HCT116 (cell line): ENCODE data around the gene LRP1B.

ENCODE experiments used
- CBX3 ChIP-seq: IDR thresholded peaks from 2 replicates; pipeline ENCODE4 v1.6.1; 2012; ENCODE audit warnings: low read depth
- CEBPB ChIP-seq: IDR thresholded peaks from 2 replicates; pipeline ENCODE4 v1.6.1; 2012; ENCODE audit warnings: low read depth
- EGR1 ChIP-seq: IDR thresholded peaks from 2 replicates; pipeline ENCODE4 v1.6.1; 2012; ENCODE audit warnings: low read depth
- EZH2 ChIP-seq: fragments of 200-600 bp; sonication (generic); IDR thresholded peaks from 2 replicates; pipeline ENCODE4 v1.6.1; 2017; ENCODE audit warnings: antibody characterized with exemption, mixed run types
- FOSL1 ChIP-seq: IDR thresholded peaks from 2 replicates; pipeline ENCODE4 v1.6.1; 2012; ENCODE audit warnings: low read depth
- JUND ChIP-seq: IDR thresholded peaks from 2 replicates; pipeline ENCODE4 v1.6.1; 2012
- POLR2A ChIP-seq: IDR thresholded peaks from 2 replicates; pipeline ENCODE4 v1.7.0; 2011; ENCODE audit warnings: borderline replicate concordance; ENCODE audit not compliant: insufficient read depth, insufficient read length; ENCODE audit errors: extremely low read depth
- POLR2AphosphoS5 ChIP-seq: IDR thresholded peaks from 2 replicates; pipeline ENCODE4 v1.6.1; 2011; ENCODE audit warnings: mild to moderate bottlenecking, low read depth, low read length, moderate library complexity
- RAD21 ChIP-seq: IDR thresholded peaks from 2 replicates; pipeline ENCODE4 v1.6.1; 2012; ENCODE audit warnings: low read depth, mild to moderate bottlenecking
- ZNF274 ChIP-seq: fragments of 200-500 bp; sonication (Bioruptor generic); IDR thresholded peaks from 2 replicates; pipeline ENCODE4 v1.6.1; 2014; ENCODE audit warnings: mild to moderate bottlenecking, low read depth, low read length, inconsistent platforms
- TF ChIP-seq, protein P1 (sequence below), 3 experiments: fragments of 200-600 bp in 1 of 3; sonication (generic) in 1 of 3; IDR thresholded peaks in 2 of 3; conservative IDR thresholded peaks in 1 of 3; 2 replicates each; pipeline ENCODE4 v1.5.1; 2012 to 2017; ENCODE audit warnings: low read depth in 2 of 3, low read length in 2 of 3, antibody characterized with exemption in 1 of 3, borderline replicate concordance in 1 of 3, control low read depth in 1 of 3, mild to moderate bottlenecking in 1 of 3, mixed read lengths in 1 of 3, mixed run types in 1 of 3, moderate library complexity in 1 of 3; ENCODE audit not compliant: insufficient read depth in 1 of 3
- TF ChIP-seq, protein P2 (sequence below): IDR thresholded peaks from 2 replicates; pipeline ENCODE4 v1.6.1; 2012; ENCODE audit warnings: low read depth
- TF ChIP-seq, protein P3 (sequence below): IDR thresholded peaks from 2 replicates; pipeline ENCODE4 v1.6.1; 2012

DNA sequence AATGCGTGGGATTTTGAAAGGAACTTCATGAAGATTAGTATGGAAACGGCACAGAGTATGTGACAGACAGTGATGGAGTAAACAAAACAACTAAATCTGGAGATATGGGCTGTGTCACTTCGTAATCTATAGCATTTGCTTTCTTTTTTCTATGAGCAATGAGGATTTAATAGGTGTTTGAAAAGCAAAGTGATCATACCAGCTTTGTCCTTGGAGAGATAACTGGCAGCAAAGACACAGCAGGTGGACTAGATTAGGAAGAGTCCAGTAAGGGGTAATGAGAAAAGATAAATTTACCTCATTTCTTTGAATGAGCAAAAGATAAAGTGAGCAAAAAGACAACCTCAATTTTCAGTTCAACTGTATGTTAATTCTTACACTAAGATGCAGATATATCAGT, 199.0 kb downstream of the LRP1B start:
- TF ChIP-seq POLR2A (no peak), POLR2AphosphoS5 (no peak), EGR1 (no peak), EZH2 (no peak), CBX3 (no peak), JUND (no peak), FOSL1 (no peak), ZNF274 (no peak), RAD21 (no peak), CEBPB (no peak)
- TF ChIP-seq, protein P1, sequence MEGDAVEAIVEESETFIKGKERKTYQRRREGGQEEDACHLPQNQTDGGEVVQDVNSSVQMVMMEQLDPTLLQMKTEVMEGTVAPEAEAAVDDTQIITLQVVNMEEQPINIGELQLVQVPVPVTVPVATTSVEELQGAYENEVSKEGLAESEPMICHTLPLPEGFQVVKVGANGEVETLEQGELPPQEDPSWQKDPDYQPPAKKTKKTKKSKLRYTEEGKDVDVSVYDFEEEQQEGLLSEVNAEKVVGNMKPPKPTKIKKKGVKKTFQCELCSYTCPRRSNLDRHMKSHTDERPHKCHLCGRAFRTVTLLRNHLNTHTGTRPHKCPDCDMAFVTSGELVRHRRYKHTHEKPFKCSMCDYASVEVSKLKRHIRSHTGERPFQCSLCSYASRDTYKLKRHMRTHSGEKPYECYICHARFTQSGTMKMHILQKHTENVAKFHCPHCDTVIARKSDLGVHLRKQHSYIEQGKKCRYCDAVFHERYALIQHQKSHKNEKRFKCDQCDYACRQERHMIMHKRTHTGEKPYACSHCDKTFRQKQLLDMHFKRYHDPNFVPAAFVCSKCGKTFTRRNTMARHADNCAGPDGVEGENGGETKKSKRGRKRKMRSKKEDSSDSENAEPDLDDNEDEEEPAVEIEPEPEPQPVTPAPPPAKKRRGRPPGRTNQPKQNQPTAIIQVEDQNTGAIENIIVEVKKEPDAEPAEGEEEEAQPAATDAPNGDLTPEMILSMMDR (IDR thresholded peaks at IDR 0.05 in 2 of 3, conservative IDR thresholded peaks at IDR 0.05 in 1 of 3; ENCODE audit: borderline replicate concordance in 1 of 3, insufficient read depth in 1 of 3, low read depth in 2 of 3, low read length in 2 of 3), result no peak
- TF ChIP-seq, protein P2, sequence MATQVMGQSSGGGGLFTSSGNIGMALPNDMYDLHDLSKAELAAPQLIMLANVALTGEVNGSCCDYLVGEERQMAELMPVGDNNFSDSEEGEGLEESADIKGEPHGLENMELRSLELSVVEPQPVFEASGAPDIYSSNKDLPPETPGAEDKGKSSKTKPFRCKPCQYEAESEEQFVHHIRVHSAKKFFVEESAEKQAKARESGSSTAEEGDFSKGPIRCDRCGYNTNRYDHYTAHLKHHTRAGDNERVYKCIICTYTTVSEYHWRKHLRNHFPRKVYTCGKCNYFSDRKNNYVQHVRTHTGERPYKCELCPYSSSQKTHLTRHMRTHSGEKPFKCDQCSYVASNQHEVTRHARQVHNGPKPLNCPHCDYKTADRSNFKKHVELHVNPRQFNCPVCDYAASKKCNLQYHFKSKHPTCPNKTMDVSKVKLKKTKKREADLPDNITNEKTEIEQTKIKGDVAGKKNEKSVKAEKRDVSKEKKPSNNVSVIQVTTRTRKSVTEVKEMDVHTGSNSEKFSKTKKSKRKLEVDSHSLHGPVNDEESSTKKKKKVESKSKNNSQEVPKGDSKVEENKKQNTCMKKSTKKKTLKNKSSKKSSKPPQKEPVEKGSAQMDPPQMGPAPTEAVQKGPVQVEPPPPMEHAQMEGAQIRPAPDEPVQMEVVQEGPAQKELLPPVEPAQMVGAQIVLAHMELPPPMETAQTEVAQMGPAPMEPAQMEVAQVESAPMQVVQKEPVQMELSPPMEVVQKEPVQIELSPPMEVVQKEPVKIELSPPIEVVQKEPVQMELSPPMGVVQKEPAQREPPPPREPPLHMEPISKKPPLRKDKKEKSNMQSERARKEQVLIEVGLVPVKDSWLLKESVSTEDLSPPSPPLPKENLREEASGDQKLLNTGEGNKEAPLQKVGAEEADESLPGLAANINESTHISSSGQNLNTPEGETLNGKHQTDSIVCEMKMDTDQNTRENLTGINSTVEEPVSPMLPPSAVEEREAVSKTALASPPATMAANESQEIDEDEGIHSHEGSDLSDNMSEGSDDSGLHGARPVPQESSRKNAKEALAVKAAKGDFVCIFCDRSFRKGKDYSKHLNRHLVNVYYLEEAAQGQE, result no peak
- TF ChIP-seq, protein P3, sequence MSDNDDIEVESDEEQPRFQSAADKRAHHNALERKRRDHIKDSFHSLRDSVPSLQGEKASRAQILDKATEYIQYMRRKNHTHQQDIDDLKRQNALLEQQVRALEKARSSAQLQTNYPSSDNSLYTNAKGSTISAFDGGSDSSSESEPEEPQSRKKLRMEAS, result no peak
